H1 (cell line): ENCODE results near the gene TUBB1. TPM values are rescaled to one million over a fixed set of nuclear protein-coding genes. Genes with fewer than 3 reads are reported as not detected.

ENCODE experiments used
- CHD2 ChIP-seq: IDR thresholded peaks from 2 replicates; pipeline ENCODE4 v1.6.1; 2012; ENCODE audit warnings: low read length, improper control_type of control experiment
- CREB1 ChIP-seq: IDR thresholded peaks from 2 replicates; pipeline ENCODE4 v1.6.1; 2012; ENCODE audit warnings: inconsistent platforms
- EP300 ChIP-seq, 2 experiments: IDR thresholded peaks; 1 replicate in 1 of 2; 2 replicates in 1 of 2; pipeline ENCODE4 v1.6.1; 2011 to 2012; ENCODE audit warnings: low read depth in 2 of 2, low read length in 2 of 2, mild to moderate bottlenecking in 2 of 2, borderline replicate concordance in 1 of 2, inconsistent platforms in 1 of 2, moderate library complexity in 1 of 2
- HDAC2 ChIP-seq, 2 experiments: fragments of 300-600 bp in 1 of 2; sonication (generic) in 1 of 2; IDR thresholded peaks; 2 replicates each; pipeline ENCODE4 v1.6.1; 2011 to 2012; ENCODE audit warnings: low read depth in 2 of 2, low read length in 2 of 2, mild to moderate bottlenecking in 2 of 2, moderate library complexity in 2 of 2, borderline replicate concordance in 1 of 2, inconsistent platforms in 1 of 2
- NANOG ChIP-seq: IDR thresholded peaks from 2 replicates; pipeline ENCODE4 v1.6.1; 2011; ENCODE audit warnings: low read length, low read depth, mild to moderate bottlenecking, inconsistent platforms; ENCODE audit not compliant: insufficient read depth, poor library complexity, severe bottlenecking
- TCF12 ChIP-seq: IDR thresholded peaks from 2 replicates; pipeline ENCODE4 v1.6.1; 2011; ENCODE audit warnings: low read depth, mild to moderate bottlenecking, low read length
- polyA plus RNA-seq, 7 experiments: library from polyadenylated mRNA; depleted of rRNA in 3 of 7; stranded (reverse) in 5 of 7; unstranded in 2 of 7; fragments of >200 nt in 5 of 7; fragments of 200-250 nt in 2 of 7; gene quantifications; 1 replicate in 5 of 7; 2 replicates in 1 of 7; 4 replicates in 1 of 7; pipeline versions ENCODE4 v1.2.1 to v1.2.3, GENCODE V29; 2011 to 2013; ENCODE audit warnings: missing spikeins in 2 of 7, mixed read lengths in 2 of 7
- total RNA-seq: library from RNA; stranded (reverse); fragmentation: NEBNext Ultra II Directional; extraction: Animal tissue kit (Norgen Biotek cat#: 25700); gene quantifications from 2 replicates; pipeline ENCODE4 v1.2.1, GENCODE V29; 2021

TUBB1 gene
- total and polyA plus RNA-seq, 2 of the 8 experiments (the other 6 are each of a cell fraction or from before 2014, with no cell fraction given) = not detected

GRCh38 chr20:58987790-58988564, 31.3 kb upstream of the TUBB1 start (continued):
- TF ChIP-seq NANOG = no peak
- TF ChIP-seq HDAC2 (IDR thresholded peaks at IDR 0.05; ENCODE audit: borderline replicate concordance in 1 of 2, low read depth in 2 of 2, low read length in 2 of 2) = no peak
- TF ChIP-seq CHD2 = no peak
- no peak for TF ChIP-seq EP300 (IDR thresholded peaks at IDR 0.05; ENCODE audit: borderline replicate concordance in 1 of 2, low read depth in 2 of 2, low read length in 2 of 2)
- TF ChIP-seq TCF12 = no peak
- no peak for TF ChIP-seq CREB1
